Esophagus (tissue), 2 donors: ENCODE results near the gene DPT. TPM values are rescaled to one million over a fixed set of nuclear protein-coding genes. Genes with fewer than 3 reads are reported as not detected.

Source experiments
- H3K27ac ChIP-seq, 2 donors: one replicate each; pipeline ENCODE4 v1.5.1; 2013; ENCODE audit warnings: low read depth in 2 of 2, mild to moderate bottlenecking in 2 of 2, inconsistent platforms in 1 of 2, low read length in 1 of 2, moderate library complexity in 1 of 2
- H3K27me3 ChIP-seq, 2 donors: one replicate each; pipeline ENCODE4 v1.6.1; 2013; ENCODE audit warnings: low read length in 2 of 2, control low read depth in 1 of 2, mild to moderate bottlenecking in 1 of 2; ENCODE audit not compliant: insufficient read depth in 2 of 2, control insufficient read depth in 1 of 2
- H3K36me3 ChIP-seq, 2 donors: one replicate each; pipeline ENCODE4 v1.6.1; 2013; ENCODE audit warnings: low read length in 1 of 2; ENCODE audit not compliant: control insufficient read depth in 2 of 2, insufficient read depth in 2 of 2
- H3K4me1 ChIP-seq, 2 donors: one replicate each; pipeline ENCODE4 v1.6.1; 2013; ENCODE audit warnings: low read length in 1 of 2; ENCODE audit not compliant: control insufficient read depth in 2 of 2, insufficient read depth in 2 of 2
- H3K4me3 ChIP-seq, 2 donors: one replicate each; pipeline ENCODE4 v1.5.1; 2013; ENCODE audit warnings: low read length in 2 of 2, mild to moderate bottlenecking in 2 of 2, low read depth in 1 of 2, moderate library complexity in 1 of 2
- H3K9me3 ChIP-seq, 2 donors: one replicate each; pipeline ENCODE4 v1.6.1; 2013; ENCODE audit warnings: mild to moderate bottlenecking in 2 of 2, low read depth in 1 of 2, low read length in 1 of 2, moderate library complexity in 1 of 2; ENCODE audit not compliant: control insufficient read depth in 2 of 2, insufficient read depth in 1 of 2
- WGBS, 2 donors: extraction: QIAGEN DNeasy Blood & Tissue Kit; methylation state at CpG; one replicate each; pipeline ENCODE4 v1.1.7; 2013; 5-methylcytosine and 5-hydroxymethylcytosine counted together
- polyA plus RNA-seq, 2 donors: library from polyadenylated mRNA; stranded (reverse); fragments of 200-250 nt; gene quantifications; one replicate each; pipeline ENCODE4 v1.2.3, GENCODE V29; 2013
- donor health status: healthy with polysubstance abuse.
- donor health status: Bipolar disorder and iron deficiency.

The DPT gene
- polyA plus RNA-seq, 2 donors = 4.8 TPM

GRCh38 chr1:168709405-168710363 lies 19.3 kb downstream of the DPT start:
- Histone ChIP-seq H3K9me3 (no peaks in the 10 kb centered on the region), H3K4me3 (no peak overlapping the region), H3K27me3 (no peaks in the 10 kb centered on the region), H3K27ac (no peak overlapping the region), H3K36me3 (no peaks in the 10 kb centered on the region), H3K4me1 (peaks cover 0 to 3% of the 10 kb centered on the region in 2 donors)
- 40 to 48% methylated on average over 9 of the region's 9 CpGs for WGBS, 2 donors

- Histone ChIP-seq H3K4me1 (peaks cover 0 to under 1% of the 10 kb centered on the region in 2 donors), H3K27me3 (no peaks in the 10 kb centered on the region), H3K36me3 (no peaks in the 10 kb centered on the region), H3K4me3 (no peak overlapping the region), H3K27ac (no peak overlapping the region), H3K9me3 (no peaks in the 10 kb centered on the region)
- WGBS, 2 donors = 69 to 78% methylated on average over 1 of the region's 1 CpG
These were observed 20.2 kb downstream of the DPT start for GRCh38 chr1:168708698-168709404.

GRCh38 chr1:168706391-168706992 lies 22.5 kb downstream of the DPT start:
- Histone ChIP-seq H3K4me1 (no peaks in the 10 kb centered on the region), H3K27me3 (no peaks in the 10 kb centered on the region), H3K9me3 (no peaks in the 10 kb centered on the region), H3K27ac (no peak overlapping the region), H3K4me3 (no peak overlapping the region), H3K36me3 (no peaks in the 10 kb centered on the region)
- WGBS, 2 donors = 33 to 55% methylated on average over 3 of the region's 3 CpGs

- Histone ChIP-seq H3K4me1 (no peaks in the 10 kb centered on the region), H3K27me3 (no peaks in the 10 kb centered on the region), H3K4me3 (no peak overlapping the region), H3K9me3 (no peaks in the 10 kb centered on the region), H3K27ac (no peak overlapping the region), H3K36me3 (no peaks in the 10 kb centered on the region)
- 66 to 87% methylated on average over 3 of the region's 3 CpGs for WGBS, 2 donors
These were observed 28.3 kb downstream of the DPT start for GRCh38 chr1:168700575-168701268.

GRCh38 chr1:168698453-168698852 lies 30.6 kb downstream of the DPT start:
- Histone ChIP-seq H3K27me3 (no peaks in the 10 kb centered on the region), H3K4me3 (no peak overlapping the region), H3K36me3 (no peaks in the 10 kb centered on the region), H3K4me1 (no peaks in the 10 kb centered on the region), H3K27ac (no peak overlapping the region), H3K9me3 (peaks cover 0 to 3% of the 10 kb centered on the region in 2 donors)
- WGBS, 2 donors = 54 to 70% methylated on average over 1 of the region's 1 CpG

GRCh38 chr1:168697356-168698126 lies 31.5 kb downstream of the DPT start:
- H3K9me3 ChIP-seq = peaks cover 0 to 3% of the 10 kb centered on the region in 2 donors
- no peaks in the 10 kb centered on the region for H3K27me3 ChIP-seq
- H3K27ac ChIP-seq = no peak overlapping the region
- 78 to 83% methylated on average over 5 of the region's 5 CpGs for WGBS, 2 donors
- no peaks in the 10 kb centered on the region for H3K4me1 ChIP-seq
- no peak overlapping the region for H3K4me3 ChIP-seq
- no peaks in the 10 kb centered on the region for H3K36me3 ChIP-seq

- H3K4me3 ChIP-seq = no peak overlapping the region
- no peak overlapping the region for H3K27ac ChIP-seq
- H3K36me3 ChIP-seq = no peaks in the 10 kb centered on the region
- H3K9me3 ChIP-seq = peaks cover 0 to 3% of the 10 kb centered on the region in 2 donors
- H3K27me3 ChIP-seq = no peaks in the 10 kb centered on the region
- 65 to 76% methylated on average over 7 of the region's 7 CpGs for WGBS, 2 donors
- H3K4me1 ChIP-seq = no peaks in the 10 kb centered on the region
These were observed 32.8 kb downstream of the DPT start for GRCh38 chr1:168696125-168696760.

GRCh38 chr1:168693872-168694238 lies 35.2 kb downstream of the DPT start:
- H3K9me3 ChIP-seq = peaks cover 0 to 3% of the 10 kb centered on the region in 2 donors
- no peak overlapping the region for H3K4me3 ChIP-seq
- H3K27ac ChIP-seq = no peak overlapping the region
- H3K27me3 ChIP-seq = no peaks in the 10 kb centered on the region
- no peaks in the 10 kb centered on the region for H3K36me3 ChIP-seq
- WGBS, 2 donors = 66 to 89% methylated on average over 2 of the region's 2 CpGs
- H3K4me1 ChIP-seq = peaks cover 0 to 3% of the 10 kb centered on the region in 2 donors
